Keratinocyte (primary cell): ENCODE data around the gene LAMB4. TPM values are rescaled to one million over a fixed set of nuclear protein-coding genes. Genes with fewer than 3 reads are reported as not detected.

Experiments used
- DNase-seq: peaks from one replicate; pipeline ENCODE4 v3.0.0-alpha.2; 2011; ENCODE audit warnings: low read depth, missing footprints, low spot score
- FAIRE-seq: peaks from 2 replicates; lab custom pipeline; 2011; peaks lifted over from hg19 to GRCh38; lab: Jason Lieb, UNC
- H2AFZ ChIP-seq: 2 replicates; pipeline ENCODE4 v1.6.0; 2012; ENCODE audit warnings: low read length, control low read depth, inconsistent platforms; ENCODE audit not compliant: control insufficient read depth
- H3K27ac ChIP-seq: 2 replicates; pipeline ENCODE4 v1.5.1; 2011; ENCODE audit warnings: low read length; ENCODE audit not compliant: control insufficient read depth, insufficient read depth
- H3K27me3 ChIP-seq: 3 replicates; pipeline ENCODE4 v1.6.0; 2011; ENCODE audit warnings: low read length; ENCODE audit not compliant: control insufficient read depth, insufficient read depth; ENCODE audit errors: extremely low read depth
- H3K36me3 ChIP-seq, 2 experiments: 2 replicates in 1 of 2; 3 replicates in 1 of 2; pipeline ENCODE4 v1.5.1; 2011; ENCODE audit warnings: low read length in 2 of 2, mild to moderate bottlenecking in 1 of 2; ENCODE audit not compliant: control insufficient read depth in 2 of 2, insufficient read depth in 2 of 2; ENCODE audit errors: extremely low read depth in 1 of 2
- H3K4me1 ChIP-seq: 3 replicates; pipeline ENCODE4 v1.5.1; 2011; ENCODE audit warnings: low read length; ENCODE audit not compliant: control insufficient read depth, insufficient read depth; ENCODE audit errors: extremely low read depth
- H3K4me2 ChIP-seq: 3 replicates; pipeline ENCODE4 v1.6.0; 2011; ENCODE audit warnings: low read depth, low read length; ENCODE audit not compliant: control insufficient read depth, insufficient read depth; ENCODE audit errors: extremely low read depth
- H3K4me3 ChIP-seq, 3 experiments: fragments of 200-600 bp in 1 of 3; sonication (generic) in 1 of 3; 2 replicates in 2 of 3; 3 replicates in 1 of 3; pipeline ENCODE4 v1.5.1; 2011 to 2016; ENCODE audit warnings: low read length in 3 of 3, mild to moderate bottlenecking in 3 of 3, control low read depth in 2 of 3, inconsistent platforms in 1 of 3, low read depth in 1 of 3, mixed read lengths in 1 of 3, mixed run types in 1 of 3, moderate library complexity in 1 of 3; ENCODE audit not compliant: control insufficient read depth in 2 of 3, insufficient read depth in 2 of 3; ENCODE audit errors: extremely low read depth in 1 of 3
- H3K79me2 ChIP-seq: 2 replicates; pipeline ENCODE4 v1.6.0; 2012; ENCODE audit warnings: low read length; ENCODE audit not compliant: control insufficient read depth, insufficient read depth
- H3K9ac ChIP-seq: 3 replicates; pipeline ENCODE4 v1.6.0; 2011; ENCODE audit warnings: low read length; ENCODE audit not compliant: control insufficient read depth, insufficient read depth; ENCODE audit errors: extremely low read depth
- H3K9me1 ChIP-seq: 3 replicates; pipeline ENCODE4 v1.6.0; 2011; ENCODE audit warnings: low read length; ENCODE audit not compliant: control insufficient read depth, insufficient read depth; ENCODE audit errors: extremely low read depth
- H3K9me3 ChIP-seq: 2 replicates; pipeline ENCODE4 v1.5.1; 2012; ENCODE audit warnings: low read depth, low read length; ENCODE audit not compliant: control insufficient read depth
- H4K20me1 ChIP-seq: 3 replicates; pipeline ENCODE4 v1.6.0; 2011; ENCODE audit warnings: low read length; ENCODE audit not compliant: control insufficient read depth, insufficient read depth; ENCODE audit errors: extremely low read depth
- EZH2 ChIP-seq: IDR thresholded peaks from one replicate; pipeline ENCODE4 v1.6.1; 2012; ENCODE audit warnings: inconsistent platforms, mild to moderate bottlenecking, low read length, moderate library complexity
- dilution Hi-C: fragments of 300-500 bp; cut with MboI; formaldehyde crosslinking; loops from one replicate; pipeline ENCODE4 v1.7.0; 2020; ENCODE audit warnings: low sequenced_read_pairs; ENCODE audit not compliant: extremely low pct_ligation_motif_present
- polyA plus RNA-seq, 5 experiments: library from polyadenylated mRNA; depleted of rRNA in 3 of 5; stranded (reverse) in 3 of 5; stranded (forward) in 1 of 5; unstranded in 1 of 5; fragments of >200 nt; gene quantifications; 1 replicate in 1 of 5; 2 replicates in 3 of 5; 3 replicates in 1 of 5; pipeline versions ENCODE4 v1.2.1 to v1.2.3, GENCODE V29; 2011 to 2012; ENCODE audit warnings: missing spikeins in 2 of 5, low read depth in 1 of 5, low replicate concordance in 1 of 5
- TF ChIP-seq, protein P1 (sequence below), 3 experiments: IDR thresholded peaks in 1 of 3; conservative IDR thresholded peaks in 1 of 3; optimal IDR thresholded peaks in 1 of 3; 2 replicates in 2 of 3; 3 replicates in 1 of 3; pipeline versions ENCODE3 to v1.5.1; 2011; ENCODE audit warnings: low read length in 3 of 3, mild to moderate bottlenecking in 3 of 3, moderate library complexity in 2 of 3, control low read depth in 1 of 3, inconsistent platforms in 1 of 3; ENCODE audit not compliant: insufficient read depth in 2 of 3; ENCODE audit errors: extremely low read depth in 1 of 3

Gene LAMB4
- polyA plus RNA-seq, 1 donor (not counting 4 experiments of a cell fraction or from before 2014, with no cell fraction given): 3.7 TPM

DNA sequence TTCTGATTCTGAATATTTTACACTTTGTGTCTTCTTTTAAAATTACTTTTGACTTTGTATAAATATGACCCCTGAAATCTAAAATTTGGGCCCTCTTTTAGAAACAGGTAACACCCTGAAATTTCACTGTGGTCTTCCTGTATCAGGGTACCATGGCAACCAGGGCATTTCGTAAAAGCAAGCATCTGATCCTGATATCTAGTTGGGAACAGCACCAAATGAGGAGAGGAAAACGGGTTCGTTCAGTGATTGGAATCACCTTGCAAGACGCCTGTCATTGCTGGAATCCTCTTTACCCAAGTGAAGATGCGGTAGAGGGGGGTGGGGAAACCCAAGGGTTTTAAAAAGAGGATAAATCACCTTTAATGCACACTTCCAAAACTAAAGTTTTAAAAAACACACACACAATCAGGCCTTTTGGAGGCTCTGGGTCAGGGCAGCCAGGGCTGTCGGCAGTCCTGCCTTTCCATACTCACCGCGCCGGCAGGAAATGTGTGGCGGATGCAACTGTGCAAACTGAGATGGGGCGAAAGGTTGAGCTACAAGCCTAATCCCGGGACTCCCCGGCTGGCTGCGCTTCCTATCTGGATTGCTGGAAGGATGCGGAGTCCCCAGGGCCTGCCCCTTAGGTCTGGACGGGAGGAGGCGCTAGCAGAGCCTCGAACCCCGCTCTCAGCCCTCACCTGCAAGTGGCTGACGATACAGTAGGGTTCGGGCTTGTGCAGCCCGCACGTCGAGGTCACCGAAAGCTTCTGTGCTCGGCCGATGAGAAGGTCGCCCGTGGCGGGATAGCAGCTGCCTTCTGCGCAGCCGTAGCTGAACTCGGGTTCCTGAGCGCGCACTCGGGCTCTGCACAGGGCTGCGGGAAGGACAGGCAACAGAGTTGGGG is 129.0 kb downstream of the LAMB4 start:
- dilution Hi-C loops: no loop called here
- Histone ChIP-seq H3K9me1 (no peaks in the 10 kb centered on the region), H3K79me2 (peaks cover 10% of the 10 kb centered on the region), H3K4me1 (peaks cover 48% of the 10 kb centered on the region), H3K4me2 (peak overlapping the region; percentile 85), H4K20me1 (no peaks in the 10 kb centered on the region), H2AFZ (no peak overlapping the region), H3K9ac (peak overlapping the region; percentile 77), H3K27ac (no peak overlapping the region), H3K4me3 (peak overlapping the region; percentile 67 to 85 (median 77)), H3K9me3 (no peaks in the 10 kb centered on the region), H3K36me3 (peaks cover 2 to 3% of the 10 kb centered on the region in 2 experiments), H3K27me3 (no peaks in the 10 kb centered on the region)
- FAIRE-seq (no peak), DNase-seq (no peak)
- TF ChIP-seq, protein P1, sequence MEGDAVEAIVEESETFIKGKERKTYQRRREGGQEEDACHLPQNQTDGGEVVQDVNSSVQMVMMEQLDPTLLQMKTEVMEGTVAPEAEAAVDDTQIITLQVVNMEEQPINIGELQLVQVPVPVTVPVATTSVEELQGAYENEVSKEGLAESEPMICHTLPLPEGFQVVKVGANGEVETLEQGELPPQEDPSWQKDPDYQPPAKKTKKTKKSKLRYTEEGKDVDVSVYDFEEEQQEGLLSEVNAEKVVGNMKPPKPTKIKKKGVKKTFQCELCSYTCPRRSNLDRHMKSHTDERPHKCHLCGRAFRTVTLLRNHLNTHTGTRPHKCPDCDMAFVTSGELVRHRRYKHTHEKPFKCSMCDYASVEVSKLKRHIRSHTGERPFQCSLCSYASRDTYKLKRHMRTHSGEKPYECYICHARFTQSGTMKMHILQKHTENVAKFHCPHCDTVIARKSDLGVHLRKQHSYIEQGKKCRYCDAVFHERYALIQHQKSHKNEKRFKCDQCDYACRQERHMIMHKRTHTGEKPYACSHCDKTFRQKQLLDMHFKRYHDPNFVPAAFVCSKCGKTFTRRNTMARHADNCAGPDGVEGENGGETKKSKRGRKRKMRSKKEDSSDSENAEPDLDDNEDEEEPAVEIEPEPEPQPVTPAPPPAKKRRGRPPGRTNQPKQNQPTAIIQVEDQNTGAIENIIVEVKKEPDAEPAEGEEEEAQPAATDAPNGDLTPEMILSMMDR (optimal IDR thresholded peaks at IDR 0.05 in 1 of 3, IDR thresholded peaks at IDR 0.05 in 1 of 3, conservative IDR thresholded peaks at IDR 0.05 in 1 of 3; ENCODE audit: extremely low read depth in 1 of 3, insufficient read depth in 2 of 3, low read length in 3 of 3): peak; percentile 16 to 59 (median 35)
- TF ChIP-seq EZH2: no peak

DNA sequence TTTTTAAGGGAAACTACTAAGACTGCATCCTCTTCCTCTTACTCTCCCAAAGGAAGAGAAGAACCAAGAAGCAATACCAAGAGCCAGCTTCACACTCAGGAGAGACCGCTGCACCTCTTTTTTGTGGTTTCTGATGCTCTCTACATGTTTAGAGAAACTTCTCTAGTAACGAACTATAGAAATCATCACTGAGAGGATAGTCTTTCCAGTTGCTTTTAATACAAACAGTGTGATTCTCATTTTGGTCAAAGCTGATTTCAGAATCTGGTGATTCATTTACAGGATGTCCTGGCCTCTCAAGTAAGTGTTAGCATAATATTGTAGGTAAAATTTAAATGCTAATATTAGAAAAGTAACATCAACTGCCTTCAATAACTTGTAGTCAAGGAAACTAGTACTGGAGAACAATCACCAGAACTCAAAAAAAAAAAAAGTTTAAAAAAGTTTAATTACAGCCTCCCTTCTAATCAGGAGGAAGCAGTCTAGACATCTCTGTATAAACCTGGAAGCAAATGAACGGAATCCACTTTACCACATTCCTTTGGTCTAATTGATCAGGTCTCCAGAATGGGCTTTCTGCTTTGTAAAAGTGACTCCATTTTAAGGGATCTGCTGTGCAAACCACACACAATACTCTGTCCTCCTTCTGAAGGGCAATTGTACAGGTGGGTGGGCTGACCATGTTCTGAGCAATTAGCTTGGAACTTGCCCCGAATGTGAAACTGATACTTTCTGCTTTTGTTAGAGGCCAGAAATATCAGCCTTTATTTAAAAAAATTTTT is 130.2 kb downstream of the LAMB4 start:
- H4K20me1 ChIP-seq: no peaks in the 10 kb centered on the region
- H3K27ac ChIP-seq: no peak overlapping the region
- H2AFZ ChIP-seq: no peak overlapping the region
- no peak overlapping the region for H3K9ac ChIP-seq
- FAIRE-seq (no peak), DNase-seq (no peak)
- no peaks in the 10 kb centered on the region for H3K9me3 ChIP-seq
- no peaks in the 10 kb centered on the region for H3K9me1 ChIP-seq
- TF ChIP-seq, protein P1 (optimal IDR thresholded peaks at IDR 0.05 in 1 of 3, IDR thresholded peaks at IDR 0.05 in 1 of 3, conservative IDR thresholded peaks at IDR 0.05 in 1 of 3; ENCODE audit: extremely low read depth in 1 of 3, insufficient read depth in 2 of 3, low read length in 3 of 3): no peak
- TF ChIP-seq EZH2: no peak
- dilution Hi-C loops: no loop called here
- no peaks in the 10 kb centered on the region for H3K27me3 ChIP-seq
- H3K4me2 ChIP-seq: peak overlapping the region; percentile 85
- peaks cover 59% of the 10 kb centered on the region for H3K4me1 ChIP-seq
- no peak overlapping the region for H3K4me3 ChIP-seq
- peaks cover 10% of the 10 kb centered on the region for H3K79me2 ChIP-seq
- peaks cover 2 to 9% of the 10 kb centered on the region in 2 experiments for H3K36me3 ChIP-seq
